HEK293 (cell line): ENCODE measurements around the gene RGS11.

ENCODE experiments used
- BCL11B ChIP-seq: fragments of 450-650 bp; formaldehyde crosslinking; IDR thresholded peaks from 2 replicates; pipeline ENCODE4 v1.5.1; 2016; ENCODE audit warnings: low read depth, missing biosample characterization, missing genetic modification characterization
- GLI2 ChIP-seq: fragments of 450-650 bp; formaldehyde crosslinking; IDR thresholded peaks from 2 replicates; pipeline ENCODE4; 2017; ENCODE audit warnings: missing biosample characterization, missing genetic modification characterization, low read depth, borderline replicate concordance
- KLF1 ChIP-seq: fragments of 450-650 bp; formaldehyde crosslinking; IDR thresholded peaks from 2 replicates; pipeline ENCODE4 v1.5.1; 2016; ENCODE audit warnings: missing biosample characterization, missing genetic modification characterization
- KLF8 ChIP-seq: fragments of 450-650 bp; formaldehyde crosslinking; IDR thresholded peaks from 2 replicates; pipeline ENCODE4 v1.5.1; 2016; ENCODE audit warnings: missing biosample characterization, missing genetic modification characterization
- REPIN1 ChIP-seq: fragments of 450-650 bp; formaldehyde crosslinking; IDR thresholded peaks from 2 replicates; pipeline ENCODE4 v1.5.1; 2017; ENCODE audit warnings: missing biosample characterization, missing genetic modification characterization, low read depth
- SETDB1 ChIP-seq: IDR thresholded peaks from one replicate; pipeline ENCODE4 v1.6.1; 2017; ENCODE audit warnings: mild to moderate bottlenecking, low read length, moderate library complexity, mixed read lengths; ENCODE audit not compliant: insufficient read length
- SP7 ChIP-seq: fragments of 450-650 bp; formaldehyde crosslinking; IDR thresholded peaks from 2 replicates; pipeline ENCODE4 v1.5.1; 2016; ENCODE audit warnings: missing biosample characterization, missing genetic modification characterization
- YY2 ChIP-seq: fragments of 450-650 bp; formaldehyde crosslinking; IDR thresholded peaks from 2 replicates; pipeline ENCODE4 v1.5.1; 2016; ENCODE audit warnings: missing biosample characterization, missing genetic modification characterization
- ZBTB7A ChIP-seq: fragments of 450-650 bp; formaldehyde crosslinking; IDR thresholded peaks from 2 replicates; pipeline ENCODE4 v1.5.1; 2016; ENCODE audit warnings: low read depth, missing biosample characterization, missing genetic modification characterization
- ZNF114 ChIP-seq: fragments of 450-650 bp; formaldehyde crosslinking; IDR thresholded peaks from 2 replicates; pipeline ENCODE4 v1.5.0; 2017; ENCODE audit warnings: missing biosample characterization, missing genetic modification characterization
- ZNF138 ChIP-seq: fragments of 450-650 bp; formaldehyde crosslinking; IDR thresholded peaks from 2 replicates; pipeline ENCODE4 v1.5.1; 2016; ENCODE audit warnings: missing biosample characterization, missing genetic modification characterization, borderline replicate concordance
- ZNF155 ChIP-seq: fragments of 450-650 bp; formaldehyde crosslinking; IDR thresholded peaks from 2 replicates; pipeline ENCODE4 v1.5.1; 2016; ENCODE audit warnings: missing biosample characterization, missing genetic modification characterization
- ZNF157 ChIP-seq: fragments of 450-650 bp; formaldehyde crosslinking; IDR thresholded peaks from 2 replicates; pipeline ENCODE4 v1.5.1; 2016; ENCODE audit warnings: missing biosample characterization, missing genetic modification characterization
- ZNF239 ChIP-seq: fragments of 450-650 bp; formaldehyde crosslinking; IDR thresholded peaks from 2 replicates; pipeline ENCODE4 v1.5.1; 2016; ENCODE audit warnings: missing biosample characterization, missing genetic modification characterization
- ZNF311 ChIP-seq: fragments of 450-650 bp; formaldehyde crosslinking; IDR thresholded peaks from 2 replicates; pipeline ENCODE4 v1.5.1; 2017; ENCODE audit warnings: missing biosample characterization, missing genetic modification characterization, borderline replicate concordance
- ZNF324 ChIP-seq: fragments of 450-650 bp; formaldehyde crosslinking; IDR thresholded peaks from 2 replicates; pipeline ENCODE4 v1.5.1; 2016; ENCODE audit warnings: missing biosample characterization, missing genetic modification characterization
- ZNF335 ChIP-seq: fragments of 450-650 bp; formaldehyde crosslinking; conservative IDR thresholded peaks from 2 replicates; pipeline ENCODE4 v1.5.1; 2016; ENCODE audit warnings: missing biosample characterization, missing genetic modification characterization
- ZNF341 ChIP-seq: fragments of 450-650 bp; formaldehyde crosslinking; IDR thresholded peaks from 2 replicates; pipeline ENCODE4; 2016; ENCODE audit warnings: low read depth, missing biosample characterization, missing genetic modification characterization
- ZNF433 ChIP-seq: fragments of 450-650 bp; formaldehyde crosslinking; IDR thresholded peaks from 2 replicates; pipeline ENCODE4 v1.5.1; 2016; ENCODE audit warnings: missing biosample characterization, missing genetic modification characterization, low read depth
- ZNF571 ChIP-seq: fragments of 450-650 bp; formaldehyde crosslinking; IDR thresholded peaks from 2 replicates; pipeline ENCODE4 v1.5.0; 2017; ENCODE audit warnings: missing biosample characterization, missing genetic modification characterization
- ZNF585B ChIP-seq: fragments of 450-650 bp; formaldehyde crosslinking; IDR thresholded peaks from 2 replicates; pipeline ENCODE4 v1.5.1; 2016; ENCODE audit warnings: missing biosample characterization, missing genetic modification characterization
- ZNF747 ChIP-seq: fragments of 450-650 bp; formaldehyde crosslinking; IDR thresholded peaks from 2 replicates; pipeline ENCODE4 v1.5.1; 2016; ENCODE audit warnings: missing biosample characterization, missing genetic modification characterization
- ZNF792 ChIP-seq: fragments of 450-650 bp; formaldehyde crosslinking; IDR thresholded peaks from 2 replicates; pipeline ENCODE4 v1.5.1; 2016; ENCODE audit warnings: missing biosample characterization, missing genetic modification characterization
- ZNF830 ChIP-seq: fragments of 450-650 bp; IDR thresholded peaks from 2 replicates; pipeline ENCODE4 v1.5.0; 2018; ENCODE audit warnings: missing biosample characterization, missing genetic modification characterization, low read depth, mild to moderate bottlenecking, moderate library complexity
- ZNF843 ChIP-seq: fragments of 450-650 bp; formaldehyde crosslinking; IDR thresholded peaks from 2 replicates; pipeline ENCODE4 v1.5.1; 2016; ENCODE audit warnings: missing biosample characterization, missing genetic modification characterization
- ZXDB ChIP-seq: fragments of 450-650 bp; formaldehyde crosslinking; IDR thresholded peaks from 2 replicates; pipeline ENCODE4 v1.5.1; 2016; ENCODE audit warnings: missing biosample characterization, missing genetic modification characterization
- TF ChIP-seq, protein P1 (sequence below): fragments of 450-650 bp; formaldehyde crosslinking; IDR thresholded peaks from 2 replicates; pipeline ENCODE4 v1.5.1; 2016; ENCODE audit warnings: missing biosample characterization, missing genetic modification characterization
- TF ChIP-seq, protein P2 (sequence below): sonication (generic); formaldehyde crosslinking; IDR thresholded peaks from 2 replicates; pipeline ENCODE4 v1.8.1; 2022; ENCODE audit warnings: mild to moderate bottlenecking, moderate library complexity, missing genetic modification reagents
- TF ChIP-seq, protein P3 (sequence below): fragments of 450-650 bp; IDR thresholded peaks from 2 replicates; pipeline ENCODE4 v1.5.1; 2018; ENCODE audit warnings: missing biosample characterization, missing genetic modification characterization
- TF ChIP-seq, protein P4 (sequence below): fragments of 450-650 bp; formaldehyde crosslinking; IDR thresholded peaks from 2 replicates; pipeline ENCODE4 v1.5.1; 2016; ENCODE audit warnings: missing biosample characterization, missing genetic modification characterization
- TF ChIP-seq, protein P5 (sequence below): fragments of 450-650 bp; formaldehyde crosslinking; IDR thresholded peaks from 2 replicates; pipeline ENCODE4 v1.5.1; 2017; ENCODE audit warnings: missing biosample characterization, missing genetic modification characterization
- TF ChIP-seq, protein P6 (sequence below): fragments of 450-650 bp; formaldehyde crosslinking; IDR thresholded peaks from 2 replicates; pipeline ENCODE4 v1.5.1; 2017; ENCODE audit warnings: missing biosample characterization, missing genetic modification characterization

Gene RGS11

DNA sequence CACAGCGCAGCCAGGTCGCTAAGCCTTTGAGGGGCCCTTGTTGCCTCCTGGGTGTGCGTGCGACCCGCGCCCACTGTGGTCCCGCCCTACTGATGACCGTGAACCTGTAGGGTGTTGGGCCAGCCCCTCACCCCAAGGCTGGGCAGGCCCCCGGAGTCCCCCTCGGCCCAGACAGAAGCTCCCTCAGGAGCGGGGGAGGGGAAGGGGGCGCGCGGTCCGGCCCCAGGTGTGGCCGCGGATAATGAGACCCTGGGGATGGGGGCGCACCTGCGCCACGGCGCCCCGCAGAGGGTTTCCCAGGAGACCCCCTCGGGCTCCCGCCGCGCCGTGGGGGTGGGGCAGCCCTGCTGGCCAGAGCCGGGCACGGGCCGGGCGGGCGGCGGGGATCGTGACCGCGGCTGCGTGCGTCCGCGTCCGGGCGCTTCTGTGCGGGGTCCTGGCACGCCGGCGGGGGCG is 4.3 kb upstream of the RGS11 start (continued):
- TF ChIP-seq KLF1 (peak; percentile 28), ZNF311 (tag by site-specific recombination) (no peak), ZNF239 (tag by site-specific recombination) (no peak), ZBTB7A (tag by site-specific recombination) (0 out of 2 replicates have a peak, but pooled peaks have one; percentile 77), BCL11B (peak; percentile 27; the same call in 1 of the 2 replicates), KLF8 (tag by site-specific recombination) (no peak), ZNF335 (tag by site-specific recombination) (no peak; the same call in 1 of the 2 replicates), ZNF138 (tag by site-specific recombination) (no peak), ZNF830 (tag by site-specific recombination) (no peak), ZNF433 (tag by site-specific recombination) (no peak), ZNF157 (tag by site-specific recombination) (no peak), ZNF792 (tag by site-specific recombination) (no peak), YY2 (tag by site-specific recombination) (no peak), ZNF341 (tag by site-specific recombination) (no peak), ZNF585B (tag by site-specific recombination) (no peak), REPIN1 (tag by site-specific recombination) (no peak), ZXDB (no peak), SP7 (tag by site-specific recombination) (no peak), SETDB1 (no peak), ZNF114 (tag by site-specific recombination) (no peak), GLI2 (no peak), ZNF571 (no peak), ZNF747 (tag by site-specific recombination) (no peak), ZNF843 (tag by site-specific recombination) (no peak), ZNF324 (tag by site-specific recombination) (no peak), ZNF155 (tag by site-specific recombination) (no peak)
- TF ChIP-seq, protein P1, sequence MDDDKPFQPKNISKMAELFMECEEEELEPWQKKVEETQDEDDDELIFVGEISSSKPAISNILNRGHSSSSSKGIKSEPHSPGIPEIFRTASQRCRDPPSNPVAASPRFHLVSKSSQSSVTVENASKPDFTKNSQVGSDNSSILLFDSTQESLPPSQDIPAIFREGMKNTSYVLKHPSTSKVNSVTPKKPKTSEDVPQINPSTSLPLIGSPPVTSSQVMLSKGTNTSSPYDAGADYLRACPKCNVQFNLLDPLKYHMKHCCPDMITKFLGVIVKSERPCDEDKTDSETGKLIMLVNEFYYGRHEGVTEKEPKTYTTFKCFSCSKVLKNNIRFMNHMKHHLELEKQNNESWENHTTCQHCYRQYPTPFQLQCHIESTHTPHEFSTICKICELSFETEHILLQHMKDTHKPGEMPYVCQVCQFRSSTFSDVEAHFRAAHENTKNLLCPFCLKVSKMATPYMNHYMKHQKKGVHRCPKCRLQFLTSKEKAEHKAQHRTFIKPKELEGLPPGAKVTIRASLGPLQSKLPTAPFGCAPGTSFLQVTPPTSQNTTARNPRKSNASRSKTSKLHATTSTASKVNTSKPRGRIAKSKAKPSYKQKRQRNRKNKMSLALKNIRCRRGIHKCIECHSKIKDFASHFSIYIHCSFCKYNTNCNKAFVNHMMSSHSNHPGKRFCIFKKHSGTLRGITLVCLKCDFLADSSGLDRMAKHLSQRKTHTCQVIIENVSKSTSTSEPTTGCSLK, result no peak
- TF ChIP-seq, protein P2, sequence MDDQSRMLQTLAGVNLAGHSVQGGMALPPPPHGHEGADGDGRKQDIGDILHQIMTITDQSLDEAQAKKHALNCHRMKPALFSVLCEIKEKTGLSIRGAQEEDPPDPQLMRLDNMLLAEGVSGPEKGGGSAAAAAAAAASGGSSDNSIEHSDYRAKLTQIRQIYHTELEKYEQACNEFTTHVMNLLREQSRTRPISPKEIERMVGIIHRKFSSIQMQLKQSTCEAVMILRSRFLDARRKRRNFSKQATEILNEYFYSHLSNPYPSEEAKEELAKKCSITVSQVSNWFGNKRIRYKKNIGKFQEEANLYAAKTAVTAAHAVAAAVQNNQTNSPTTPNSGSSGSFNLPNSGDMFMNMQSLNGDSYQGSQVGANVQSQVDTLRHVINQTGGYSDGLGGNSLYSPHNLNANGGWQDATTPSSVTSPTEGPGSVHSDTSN, result no peak
- TF ChIP-seq, protein P3, sequence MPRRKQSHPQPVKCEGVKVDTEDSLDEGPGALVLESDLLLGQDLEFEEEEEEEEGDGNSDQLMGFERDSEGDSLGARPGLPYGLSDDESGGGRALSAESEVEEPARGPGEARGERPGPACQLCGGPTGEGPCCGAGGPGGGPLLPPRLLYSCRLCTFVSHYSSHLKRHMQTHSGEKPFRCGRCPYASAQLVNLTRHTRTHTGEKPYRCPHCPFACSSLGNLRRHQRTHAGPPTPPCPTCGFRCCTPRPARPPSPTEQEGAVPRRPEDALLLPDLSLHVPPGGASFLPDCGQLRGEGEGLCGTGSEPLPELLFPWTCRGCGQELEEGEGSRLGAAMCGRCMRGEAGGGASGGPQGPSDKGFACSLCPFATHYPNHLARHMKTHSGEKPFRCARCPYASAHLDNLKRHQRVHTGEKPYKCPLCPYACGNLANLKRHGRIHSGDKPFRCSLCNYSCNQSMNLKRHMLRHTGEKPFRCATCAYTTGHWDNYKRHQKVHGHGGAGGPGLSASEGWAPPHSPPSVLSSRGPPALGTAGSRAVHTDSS (tag by site-specific recombination), result no peak
- TF ChIP-seq, protein P4, sequence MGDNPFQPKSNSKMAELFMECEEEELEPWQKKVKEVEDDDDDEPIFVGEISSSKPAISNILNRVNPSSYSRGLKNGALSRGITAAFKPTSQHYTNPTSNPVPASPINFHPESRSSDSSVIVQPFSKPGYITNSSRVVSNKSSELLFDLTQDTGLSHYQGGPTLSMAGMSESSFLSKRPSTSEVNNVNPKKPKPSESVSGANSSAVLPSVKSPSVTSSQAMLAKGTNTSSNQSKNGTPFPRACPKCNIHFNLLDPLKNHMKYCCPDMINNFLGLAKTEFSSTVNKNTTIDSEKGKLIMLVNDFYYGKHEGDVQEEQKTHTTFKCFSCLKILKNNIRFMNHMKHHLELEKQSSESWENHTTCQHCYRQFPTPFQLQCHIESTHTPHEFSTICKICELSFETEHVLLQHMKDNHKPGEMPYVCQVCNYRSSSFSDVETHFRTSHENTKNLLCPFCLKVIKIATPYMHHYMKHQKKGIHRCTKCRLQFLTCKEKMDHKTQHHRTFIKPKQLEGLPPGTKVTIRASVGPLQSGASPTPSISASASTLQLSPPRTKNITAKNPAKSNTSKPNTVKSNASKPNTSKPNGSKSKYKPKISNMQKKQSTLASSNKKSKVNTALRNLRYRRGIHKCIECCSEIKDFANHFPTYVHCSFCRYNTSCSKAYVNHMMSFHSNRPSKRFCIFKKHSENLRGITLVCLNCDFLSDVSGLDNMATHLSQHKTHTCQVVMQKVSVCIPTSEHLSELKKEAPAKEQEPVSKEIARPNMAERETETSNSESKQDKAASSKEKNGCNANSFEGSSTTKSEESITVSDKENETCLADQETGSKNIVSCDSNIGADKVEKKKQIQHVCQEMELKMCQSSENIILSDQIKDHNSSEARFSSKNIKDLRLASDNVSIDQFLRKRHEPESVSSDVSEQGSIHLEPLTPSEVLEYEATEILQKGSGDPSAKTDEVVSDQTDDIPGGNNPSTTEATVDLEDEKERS (tag by site-specific recombination), result no peak
- TF ChIP-seq, protein P5, sequence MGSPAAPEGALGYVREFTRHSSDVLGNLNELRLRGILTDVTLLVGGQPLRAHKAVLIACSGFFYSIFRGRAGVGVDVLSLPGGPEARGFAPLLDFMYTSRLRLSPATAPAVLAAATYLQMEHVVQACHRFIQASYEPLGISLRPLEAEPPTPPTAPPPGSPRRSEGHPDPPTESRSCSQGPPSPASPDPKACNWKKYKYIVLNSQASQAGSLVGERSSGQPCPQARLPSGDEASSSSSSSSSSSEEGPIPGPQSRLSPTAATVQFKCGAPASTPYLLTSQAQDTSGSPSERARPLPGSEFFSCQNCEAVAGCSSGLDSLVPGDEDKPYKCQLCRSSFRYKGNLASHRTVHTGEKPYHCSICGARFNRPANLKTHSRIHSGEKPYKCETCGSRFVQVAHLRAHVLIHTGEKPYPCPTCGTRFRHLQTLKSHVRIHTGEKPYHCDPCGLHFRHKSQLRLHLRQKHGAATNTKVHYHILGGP (tag by site-specific recombination), result no peak
- TF ChIP-seq, protein P6, sequence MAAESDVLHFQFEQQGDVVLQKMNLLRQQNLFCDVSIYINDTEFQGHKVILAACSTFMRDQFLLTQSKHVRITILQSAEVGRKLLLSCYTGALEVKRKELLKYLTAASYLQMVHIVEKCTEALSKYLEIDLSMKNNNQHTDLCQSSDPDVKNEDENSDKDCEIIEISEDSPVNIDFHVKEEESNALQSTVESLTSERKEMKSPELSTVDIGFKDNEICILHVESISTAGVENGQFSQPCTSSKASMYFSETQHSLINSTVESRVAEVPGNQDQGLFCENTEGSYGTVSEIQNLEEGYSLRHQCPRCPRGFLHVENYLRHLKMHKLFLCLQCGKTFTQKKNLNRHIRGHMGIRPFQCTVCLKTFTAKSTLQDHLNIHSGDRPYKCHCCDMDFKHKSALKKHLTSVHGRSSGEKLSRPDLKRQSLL (tag by site-specific recombination), result no peak
